Right lobe of liver (tissue), 6 donors: ENCODE results near the gene TMEM222. TPM values are rescaled to one million over a fixed set of nuclear protein-coding genes. Genes with fewer than 3 reads are reported as not detected.

Experiments
- ATAC-seq, 4 donors: fragments of 200-7000 bp; cut with Tn5 transposase; one replicate each; pipeline ENCODE4 v1.9.1; 2020; ENCODE audit warnings: mild to moderate bottlenecking in 4 of 4, moderate library complexity in 4 of 4
- DNase-seq, 3 donors: peaks; one replicate each; pipeline ENCODE4 v3.0.0-alpha.2; 2020
- H3K27ac ChIP-seq, 3 donors: fragments of 200-600 bp; one replicate each; pipeline ENCODE4 v1.8.0; 2022
- H3K27me3 ChIP-seq, 2 donors: fragments of 200-600 bp; one replicate each; pipeline ENCODE4 v1.8.0; 2022
- H3K36me3 ChIP-seq, 4 donors: fragments of 200-600 bp; sonication (generic) in 1 of 4; one replicate each; pipeline versions ENCODE4 v1.5.1 to v1.8.0; 2017 to 2022; ENCODE audit warnings: control low read depth in 1 of 4
- H3K4me1 ChIP-seq, 4 donors: fragments of 200-600 bp; sonication (generic) in 1 of 4; one replicate each; pipeline versions ENCODE4 v1.5.1 to v1.8.0; 2017 to 2022; ENCODE audit warnings: control low read depth in 1 of 4
- H3K4me3 ChIP-seq, 3 donors: fragments of 200-600 bp; one replicate each; pipeline ENCODE4 v1.8.0; 2022
- H3K9me3 ChIP-seq, 4 donors: fragments of 200-600 bp; sonication (generic) in 1 of 4; one replicate each; pipeline versions ENCODE4 v1.5.1 to v1.8.0; 2017 to 2022; ENCODE audit warnings: control low read depth in 1 of 4
- CTCF ChIP-seq, 4 donors: fragments of 200-600 bp in 3 of 4; fragments of 450-650 bp in 1 of 4; IDR thresholded peaks; one replicate each; pipeline versions ENCODE4 v1.5.1 to v1.8.0; 2016 to 2022; ENCODE audit warnings: antibody characterized with exemption in 4 of 4, mild to moderate bottlenecking in 2 of 4
- POLR2A ChIP-seq: fragments of 450-650 bp; IDR thresholded peaks from one replicate; pipeline ENCODE4 v1.6.1; 2017; ENCODE audit warnings: antibody characterized with exemption, mild to moderate bottlenecking
- WGBS: methylation state at CpG from one replicate; pipeline ENCODE4 v1.1.6; 2018; ENCODE audit warnings: low coverage, low lambda C conversion rate; ENCODE audit not compliant: insufficient coverage; ENCODE audit errors: missing lambda C conversion rate; 5-methylcytosine and 5-hydroxymethylcytosine counted together
- intact Hi-C, 2 donors: fragments of 100-400 bp; cut with DNase I; formaldehyde crosslinking; loops; one replicate each; pipeline versions ENCODE4 v1.11.2 to v1.14.1; 2022
- total RNA-seq, 6 experiments: library from RNA; depleted of rRNA in 2 of 6; stranded (reverse); fragments of >200 nt in 2 of 6; fragmentation: NEBNext Ultra II Directional in 3 of 6; extraction: Animal tissue kit (Norgen Biotek cat#: 25700) in 3 of 6; gene quantifications; one replicate each; pipeline versions ENCODE4 v1.1.0 to v1.2.4, GENCODE V29; 2016 to 2023
- donor health status: DM: no; HTN: yes; CAD: no.
- donor health status: DM: no; HTN: no; CAD: no.
- donor health status: DM: no; HTN: no; CAD: no.
- donor health status: DM: no; HTN: yes; CAD: no.
- donor health status: DM: no; HTN: yes; CAD: no.

TMEM222 gene
- total RNA-seq, 6 experiments from 2014 or later, result 15.1 to 22.6 (median 19.1) TPM

GRCh38 chr1:27351541-27352107 is 29.7 kb downstream of the TMEM222 start:
- H3K36me3 ChIP-seq, result no peaks in the 10 kb centered on the region
- peak overlapping the region in 1 of 3 donors; percentile 14 for H3K4me3 ChIP-seq
- intact Hi-C loops, result no loop called here
- peaks cover 0 to 8% (median 0%) of the 10 kb centered on the region in 4 donors for H3K4me1 ChIP-seq
- H3K27me3 ChIP-seq, result no peaks in the 10 kb centered on the region
- ATAC-seq (peak in 3 of 4 donors; percentile 30 to 48 (median 44)), DNase-seq (no peak)
- H3K9me3 ChIP-seq, result no peaks in the 10 kb centered on the region
- H3K27ac ChIP-seq, result no peak overlapping the region
- WGBS, result 20% methylated on average over 1 of the region's 8 CpGs
- no peak for TF ChIP-seq POLR2A
- no peak for TF ChIP-seq CTCF (IDR thresholded peaks at IDR 0.05)

- Histone ChIP-seq H3K27me3 (no peaks in the 10 kb centered on the region), H3K36me3 (no peaks in the 10 kb centered on the region), H3K9me3 (no peaks in the 10 kb centered on the region), H3K4me1 (peaks cover 0 to 12% (median 4%) of the 10 kb centered on the region in 4 donors), H3K4me3 (no peak overlapping the region), H3K27ac (no peak overlapping the region)
- DNase-seq (no peak), ATAC-seq (no peak)
- intact Hi-C loops, result no loop called here
- TF ChIP-seq CTCF (IDR thresholded peaks at IDR 0.05) (no peak), POLR2A (no peak)
- WGBS, result 80% methylated on average over 1 of the region's 13 CpGs
These were observed 31.2 kb downstream of the TMEM222 start for GRCh38 chr1:27353166-27353565.

GRCh38 chr1:27353629-27354028 is 31.7 kb downstream of the TMEM222 start:
- Histone ChIP-seq H3K36me3 (no peaks in the 10 kb centered on the region), H3K27me3 (no peaks in the 10 kb centered on the region), H3K4me3 (no peak overlapping the region), H3K4me1 (peaks cover 0 to 12% (median 4%) of the 10 kb centered on the region in 4 donors), H3K27ac (no peak overlapping the region), H3K9me3 (no peaks in the 10 kb centered on the region)
- no CpG with 5 or more reads among the region's 3 CpGs for WGBS
- TF ChIP-seq CTCF (IDR thresholded peaks at IDR 0.05) (no peak), POLR2A (no peak)
- ATAC-seq, result no peak
- intact Hi-C loops, result no loop called here
- no peak for DNase-seq

GRCh38 chr1:27355683-27356082 is 33.7 kb downstream of the TMEM222 start:
- DNase-seq (no peak), ATAC-seq (no peak)
- TF ChIP-seq POLR2A (no peak), CTCF (IDR thresholded peaks at IDR 0.05) (no peak)
- no peak overlapping the region for H3K27ac ChIP-seq
- H3K4me3 ChIP-seq, result no peak overlapping the region
- 71% methylated on average over 5 of the region's 5 CpGs for WGBS
- intact Hi-C loops, result loop anchor here in 1 of 2 donors (5.0 kb wide), 1 partner anchor 37 kb away; the partner anchor contains the start of gene GPR3
- peaks cover 0 to 8% (median 2%) of the 10 kb centered on the region in 4 donors for H3K4me1 ChIP-seq
- no peaks in the 10 kb centered on the region for H3K27me3 ChIP-seq
- no peaks in the 10 kb centered on the region for H3K9me3 ChIP-seq
- H3K36me3 ChIP-seq, result no peaks in the 10 kb centered on the region
